OCI-M2 (cell line): Measurements from ENCODE around the gene TFG.

Source experiments
- DNase-seq: peaks from one replicate; lab custom pipeline; 2025; ENCODE audit not compliant: unreplicated experiment; lab: John Stamatoyannopoulos, UW

Gene TFG

DNA sequence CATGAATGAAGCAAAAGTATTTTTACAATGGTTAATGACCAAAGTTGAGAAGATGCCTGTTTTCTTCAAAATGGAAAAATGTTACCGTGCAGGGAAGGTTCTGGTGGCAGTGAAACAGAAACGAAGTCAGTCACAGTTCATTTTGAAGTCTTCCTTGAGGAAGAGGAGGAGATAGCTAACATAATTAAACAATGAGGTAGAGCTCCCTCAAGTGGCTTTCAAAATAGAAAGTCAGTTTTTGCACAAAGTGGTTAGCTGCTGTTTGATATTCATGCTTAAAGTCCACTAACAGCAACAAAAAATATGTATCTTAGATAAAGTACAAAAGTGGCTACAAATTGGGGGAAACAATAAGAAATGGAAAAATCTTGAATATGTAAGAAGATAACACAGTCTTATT, 87.3 kb downstream of the TFG start:
- DNase-seq, result peak; percentile 35

DNA sequence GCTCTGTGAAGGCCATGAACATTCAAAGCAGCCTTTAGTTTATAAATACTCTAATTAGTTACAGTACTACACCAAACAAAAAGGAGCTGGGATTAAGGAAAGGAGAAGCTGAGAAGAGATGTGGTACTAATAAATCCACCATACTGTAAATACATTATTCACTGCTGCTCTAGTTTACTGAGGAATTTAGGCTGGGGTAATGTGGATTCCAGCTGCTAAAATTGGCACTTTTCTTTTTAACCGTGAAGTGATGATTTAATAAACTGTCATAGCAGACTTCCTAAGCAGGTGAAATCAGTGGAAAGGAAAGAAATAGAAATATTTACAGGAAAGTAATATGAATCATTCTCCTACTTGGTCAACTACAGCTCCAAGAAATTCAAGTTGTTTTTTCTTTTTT, 88.7 kb downstream of the TFG start:
- no peak for DNase-seq
